Measurements from ENCODE around the gene KIF20B.
A peak's percentile ranks its signal among the peaks of the same experiment; 100 is the strongest.

KIF20B gene

DNA sequence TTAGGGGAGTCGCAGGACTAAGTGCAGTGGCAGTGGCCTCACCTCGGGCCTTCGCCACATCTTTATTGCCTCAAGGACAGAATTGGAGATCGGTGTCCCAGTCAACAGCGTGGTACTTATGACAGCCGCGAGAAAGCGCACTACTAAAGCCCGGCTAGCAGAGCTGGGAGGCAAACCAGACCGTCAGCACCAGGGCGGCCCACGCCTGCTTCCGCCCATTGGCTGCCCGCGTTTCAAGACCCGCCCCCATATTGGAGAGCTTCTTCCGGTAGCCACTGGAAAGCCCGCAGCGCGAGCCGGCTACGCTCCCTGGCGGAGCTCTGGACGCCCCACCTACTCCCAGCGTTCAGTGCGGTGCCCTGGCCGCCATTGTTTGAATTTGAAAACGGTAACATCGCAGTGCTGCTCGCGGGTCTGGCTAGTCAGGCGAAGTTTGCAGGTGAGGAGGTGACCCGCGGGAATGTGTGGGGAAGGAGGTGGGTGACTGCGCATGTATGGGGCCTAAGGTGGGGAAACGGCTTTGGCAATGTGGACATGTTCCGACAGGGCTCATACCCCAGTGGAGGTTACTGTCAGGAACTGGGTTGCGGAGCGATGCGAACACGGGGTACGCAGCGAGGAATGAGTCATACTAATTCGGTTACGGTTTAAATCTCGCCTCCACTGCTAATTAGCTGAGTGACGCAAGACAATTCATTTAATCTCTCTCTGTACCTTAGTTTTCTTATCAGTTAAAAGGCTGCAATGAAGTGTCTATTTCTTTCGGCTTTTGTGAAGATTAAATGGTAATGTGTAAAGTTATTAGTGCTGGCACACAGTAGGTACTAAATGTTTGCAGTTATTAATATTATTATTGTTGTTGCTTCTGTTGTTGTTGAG is at the start of gene KIF20B:
TSS of gene KIF20B (plus strand) at position 349 of the 879 bp plus-strand sequence. CDS start 3,705 bp downstream, outside the sequence.
- peak; percentile 96 for DNase-seq (ENCODE audit: low spot score)

- no peak for DNase-seq (ENCODE audit: low spot score)
Observed at GRCh38 chr10:89651916-89652573, 49.3 kb upstream of the KIF20B start.

DNA sequence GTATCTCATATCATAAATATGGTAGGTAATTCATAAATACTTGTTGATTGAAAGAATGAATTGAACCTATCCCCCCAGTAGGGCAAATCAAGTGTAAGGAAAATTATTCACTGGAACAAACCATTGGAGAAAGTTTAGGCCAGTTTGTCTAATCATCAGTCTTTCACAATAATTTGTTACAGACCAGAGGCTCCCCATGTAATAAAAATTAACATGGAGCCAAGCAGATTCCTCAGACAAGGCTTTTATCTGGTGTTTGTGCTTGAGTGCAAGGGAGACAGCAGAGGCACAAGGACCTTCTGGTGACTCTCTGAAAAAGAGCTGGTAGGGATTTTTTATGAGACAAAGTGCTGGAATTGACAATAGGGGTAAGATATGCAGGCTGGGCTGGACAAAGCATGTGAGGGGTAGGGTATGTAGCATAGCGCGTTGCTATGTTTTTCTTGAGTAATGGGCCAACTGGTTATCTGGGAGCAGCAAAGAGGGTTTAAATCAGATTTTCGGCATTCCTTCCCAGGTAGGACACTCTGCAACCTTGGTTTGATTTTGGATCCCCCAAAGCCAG is 48.5 kb upstream of the KIF20B start:
- no peak for DNase-seq (ENCODE audit: low spot score)

DNA sequence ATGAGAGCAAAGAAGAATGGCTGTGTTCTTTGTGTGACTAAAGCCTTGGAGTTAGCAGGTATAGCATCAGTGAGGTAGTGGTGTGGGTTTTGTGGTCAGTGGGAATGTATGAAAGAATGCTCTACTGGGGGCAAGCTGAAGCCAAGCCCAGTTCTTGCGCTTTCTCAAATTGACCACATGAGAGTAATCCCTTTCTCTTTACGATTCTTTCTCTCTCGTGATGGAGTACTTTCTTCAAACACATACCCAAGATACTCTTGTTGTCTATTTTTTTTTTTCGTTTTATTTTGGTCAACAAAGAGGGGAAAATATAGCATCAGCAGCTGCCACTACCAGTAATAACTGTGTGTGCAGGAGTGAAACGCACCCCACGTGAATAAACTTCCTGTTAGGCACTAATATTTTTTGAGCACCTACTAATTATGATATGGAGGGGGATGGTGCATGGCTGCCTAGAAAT is 48.0 kb upstream of the KIF20B start:
- no peak for DNase-seq (ENCODE audit: low spot score)

DNA sequence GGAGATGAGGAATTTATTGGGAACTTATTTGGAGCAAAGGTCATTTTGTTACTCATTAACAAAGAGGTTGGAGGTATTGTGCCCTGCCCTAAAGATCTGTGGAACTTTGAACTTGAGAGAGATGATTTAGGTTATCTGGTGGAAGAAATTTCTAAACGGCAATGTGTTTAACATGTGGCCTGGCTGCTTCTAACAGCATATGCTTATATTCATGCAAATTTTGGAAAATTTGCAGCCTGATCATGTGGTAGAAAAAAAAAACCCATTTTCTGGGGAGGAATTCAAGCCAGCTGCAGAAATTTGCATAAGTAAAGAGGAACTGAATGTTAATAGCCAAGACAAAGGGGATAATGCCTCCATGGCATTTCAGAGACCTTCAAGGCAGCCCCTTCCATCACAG is 45.7 kb upstream of the KIF20B start:
- DNase-seq (ENCODE audit: low spot score), result no peak

DNA sequence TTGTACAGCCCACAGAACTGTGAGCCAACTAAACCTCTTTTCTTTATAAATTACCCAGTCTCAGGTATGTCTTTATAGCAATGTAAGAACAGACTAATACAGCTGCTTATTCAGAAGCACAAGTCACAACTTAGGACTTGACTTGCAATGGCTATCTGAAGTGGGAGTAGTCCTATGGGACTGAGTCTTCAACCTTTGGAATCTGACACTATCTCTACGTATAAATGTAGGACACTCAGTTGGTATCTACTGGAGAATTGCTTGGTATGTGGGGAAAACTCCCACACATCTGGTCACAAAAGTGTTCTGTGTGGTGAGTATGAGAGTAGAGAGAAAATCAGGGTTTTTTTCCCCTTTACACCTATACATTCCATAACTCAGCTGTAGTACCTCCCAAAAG is 44.1 kb upstream of the KIF20B start:
- no peak for DNase-seq (ENCODE audit: low spot score)

- no peak for DNase-seq (ENCODE audit: low spot score)
Observed at GRCh38 chr10:89659143-89660131, 42.0 kb upstream of the KIF20B start.

- no peak for DNase-seq (ENCODE audit: low spot score)
Observed at GRCh38 chr10:89662596-89662995, 38.8 kb upstream of the KIF20B start.

- DNase-seq (ENCODE audit: low spot score), result no peak
Observed at GRCh38 chr10:89663144-89663543, 38.2 kb upstream of the KIF20B start.

DNA sequence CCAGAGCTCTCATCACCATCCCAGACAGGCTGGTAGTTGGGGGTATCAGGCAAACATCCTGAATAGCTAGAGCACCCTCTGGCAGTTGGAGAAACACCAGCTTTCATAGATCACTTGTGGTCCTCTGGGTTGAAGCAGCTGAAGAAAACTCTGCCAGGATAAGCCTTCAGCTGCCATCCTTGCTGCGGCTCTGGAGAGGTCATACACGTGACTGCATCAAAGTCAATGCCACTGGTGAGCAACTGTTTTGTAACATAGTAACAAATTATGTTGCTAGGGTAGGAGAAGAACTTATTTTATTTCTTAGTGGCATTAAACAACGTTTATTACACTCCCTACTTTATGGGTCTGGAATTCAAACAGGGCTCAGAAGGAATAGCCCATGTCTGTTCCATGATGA is 37.2 kb upstream of the KIF20B start:
- DNase-seq (ENCODE audit: low spot score), result no peak

GRCh38 chr10:89665302-89665701 is 36.1 kb upstream of the KIF20B start:
- DNase-seq (ENCODE audit: low spot score), result no peak

DNA sequence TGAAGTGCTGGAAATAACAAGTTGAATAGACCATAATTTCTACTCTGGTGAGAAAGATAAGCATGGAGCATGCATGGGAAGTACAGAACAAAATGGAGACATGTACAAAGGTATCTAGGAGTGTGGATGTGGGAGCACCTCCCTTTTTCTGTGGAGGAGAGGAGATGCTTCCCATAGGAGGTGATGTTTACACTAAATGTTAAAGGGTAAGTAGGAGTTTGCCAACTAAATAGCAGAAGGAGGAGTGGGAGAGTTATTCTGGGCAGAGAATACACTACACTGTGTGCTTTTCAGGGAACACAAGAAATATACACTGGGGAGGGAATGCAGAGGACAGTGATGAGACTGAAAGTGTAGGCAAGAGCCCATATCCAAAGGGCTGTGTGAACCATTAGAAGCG is 35.3 kb upstream of the KIF20B start:
- DNase-seq (ENCODE audit: low spot score), result no peak

GRCh38 chr10:89668386-89669071 is 32.9 kb upstream of the KIF20B start:
- no peak for DNase-seq (ENCODE audit: low spot score)

DNA sequence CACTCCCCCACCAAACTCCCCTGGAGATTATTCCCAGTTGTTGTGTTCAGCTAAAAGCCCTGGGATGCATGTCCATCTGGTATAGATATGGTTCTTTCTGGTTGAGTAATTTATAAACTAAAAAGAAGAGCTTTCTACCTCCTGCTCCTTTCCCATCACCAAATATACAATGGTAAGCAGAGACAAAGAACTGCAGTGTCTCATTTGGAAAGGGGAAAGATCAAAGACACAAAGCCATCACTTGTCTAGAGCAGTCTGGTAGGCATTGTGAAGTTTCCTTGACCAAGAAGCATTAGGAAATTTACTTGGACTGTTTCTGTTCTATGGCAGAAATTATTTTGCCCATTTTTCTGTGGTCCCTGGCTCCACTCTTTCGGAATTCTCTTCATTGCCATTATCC is 31.4 kb upstream of the KIF20B start:
- DNase-seq (ENCODE audit: low spot score), result no peak

DNA sequence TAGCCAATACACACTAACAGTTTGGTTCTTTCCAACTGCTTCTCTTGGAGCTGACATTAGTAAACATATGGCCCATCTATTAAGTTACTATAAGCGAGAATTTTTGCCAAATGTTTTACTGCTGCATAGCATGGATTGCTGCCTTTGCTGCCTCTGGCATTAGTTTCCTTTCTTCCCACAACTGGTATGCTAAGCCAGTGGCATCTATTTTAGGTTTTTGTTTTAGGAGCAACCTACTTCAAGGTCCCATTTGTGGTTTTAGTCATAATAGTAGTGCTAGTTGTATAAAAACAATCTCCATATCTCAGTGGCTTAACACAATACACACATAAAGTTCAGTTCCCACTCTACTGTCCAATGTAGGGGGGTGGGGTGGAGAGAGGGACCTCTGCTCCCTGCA is 30.5 kb upstream of the KIF20B start:
- DNase-seq (ENCODE audit: low spot score), result no peak

DNA sequence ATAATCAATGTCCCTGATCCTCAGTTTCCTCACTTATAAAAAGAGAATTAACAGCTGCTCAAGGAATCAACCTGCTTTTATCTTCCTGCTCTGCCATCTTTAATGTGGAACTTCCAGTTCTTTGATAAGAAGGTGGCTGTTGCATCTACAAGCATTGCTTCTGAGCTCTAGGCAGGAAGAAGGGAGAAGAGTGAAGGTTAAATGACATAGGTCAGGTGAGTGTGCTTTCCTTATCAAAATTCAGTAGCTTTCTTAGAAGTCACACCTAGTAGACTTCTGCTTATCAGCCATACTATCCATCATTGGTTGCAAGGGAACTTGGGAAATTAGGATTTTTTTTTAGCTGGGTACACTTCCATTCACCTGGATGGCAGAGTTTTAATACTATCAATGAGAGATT is 24.0 kb upstream of the KIF20B start:
- DNase-seq (ENCODE audit: low spot score), result no peak

DNA sequence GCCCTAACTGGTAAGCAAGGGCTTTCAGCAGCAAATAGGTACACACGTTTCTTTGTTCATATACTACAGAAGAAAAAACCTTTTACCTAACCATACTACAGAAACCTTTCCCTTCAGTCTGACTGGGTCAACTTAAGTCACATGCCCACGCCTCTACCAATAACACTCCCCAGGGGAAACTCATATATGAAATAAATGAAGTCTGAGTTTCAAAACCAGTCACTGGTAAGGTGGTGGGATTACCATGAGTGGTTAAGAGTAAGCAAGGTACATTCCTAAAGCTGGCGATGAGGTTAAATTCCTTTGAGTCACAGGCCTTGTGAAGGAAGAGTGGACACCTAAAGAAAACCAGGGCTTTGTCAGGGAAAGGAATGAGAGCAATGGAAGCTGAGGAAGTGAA is 21.4 kb upstream of the KIF20B start:
- DNase-seq (ENCODE audit: low spot score), result no peak

DNA sequence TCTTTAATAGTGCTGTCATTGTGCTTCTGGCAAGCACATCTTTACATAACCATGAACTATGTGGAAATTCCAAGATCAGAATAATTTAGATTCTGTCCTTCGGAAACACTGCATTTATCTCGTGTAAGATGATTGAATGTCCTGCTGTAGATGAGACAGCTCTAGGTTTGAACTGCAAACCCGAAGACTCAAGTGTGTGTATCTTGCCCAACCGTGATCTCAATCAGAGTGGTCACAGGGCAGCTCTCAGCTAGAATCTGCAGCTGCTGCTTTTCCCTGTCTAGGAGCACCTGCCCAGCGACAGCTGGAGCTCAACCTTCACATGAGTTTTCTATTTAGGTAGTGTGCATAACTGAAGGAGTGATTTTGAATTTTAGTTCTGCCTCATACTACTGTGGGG is 17.5 kb upstream of the KIF20B start:
- DNase-seq (ENCODE audit: low spot score), result no peak

- no peak for DNase-seq (ENCODE audit: low spot score)
Observed at GRCh38 chr10:89684604-89685003, 16.8 kb upstream of the KIF20B start.

- DNase-seq (ENCODE audit: low spot score), result no peak
Observed at GRCh38 chr10:89685936-89686335, 15.5 kb upstream of the KIF20B start.

GRCh38 chr10:89690027-89690426 is 11.4 kb upstream of the KIF20B start:
- no peak for DNase-seq (ENCODE audit: low spot score)

Measured in CD4-positive, alpha-beta T cell treated with Interleukin-6 at 100 ng/mL for 8 hours (primary cell).